ENCODE measurements around the gene MSMP.

The MSMP gene

GRCh38 chr9:35719546-35719945 lies 34.5 kb downstream of the MSMP start:
- no peak for DNase-seq (ENCODE audit: low spot score)

- no peak for DNase-seq (ENCODE audit: low spot score)
Measured at GRCh38 chr9:35718721-35719511, 35.2 kb downstream of the MSMP start.

GRCh38 chr9:35717132-35717870 lies 36.8 kb downstream of the MSMP start:
- no peak for DNase-seq (ENCODE audit: low spot score)

- DNase-seq (ENCODE audit: low spot score): no peak
Measured at GRCh38 chr9:35716230-35716629, 37.8 kb downstream of the MSMP start.

GRCh38 chr9:35714579-35715252 lies 39.4 kb downstream of the MSMP start:
- DNase-seq (ENCODE audit: low spot score): no peak

- DNase-seq (ENCODE audit: low spot score): no peak
Measured at GRCh38 chr9:35714123-35714522, 40.0 kb downstream of the MSMP start.

GRCh38 chr9:35713578-35713977 lies 40.5 kb downstream of the MSMP start:
- DNase-seq (ENCODE audit: low spot score): no peak

GRCh38 chr9:35712762-35713400 lies 41.2 kb downstream of the MSMP start:
- no peak for DNase-seq (ENCODE audit: low spot score)

- no peak for DNase-seq (ENCODE audit: low spot score)
Measured at GRCh38 chr9:35711501-35712428, 42.3 kb downstream of the MSMP start.

GRCh38 chr9:35710818-35711500 lies 43.1 kb downstream of the MSMP start:
- no peak for DNase-seq (ENCODE audit: low spot score)

- no peak for DNase-seq (ENCODE audit: low spot score)
Measured at GRCh38 chr9:35708146-35708545, 45.9 kb downstream of the MSMP start.

GRCh38 chr9:35706951-35707350 lies 47.1 kb downstream of the MSMP start:
- DNase-seq (ENCODE audit: low spot score): no peak

- no peak for DNase-seq (ENCODE audit: low spot score)
Measured at GRCh38 chr9:35705836-35706430, 48.1 kb downstream of the MSMP start.

- DNase-seq (ENCODE audit: low spot score): no peak
Measured at GRCh38 chr9:35705372-35705771, 48.7 kb downstream of the MSMP start.

- no peak for DNase-seq (ENCODE audit: low spot score)
Measured at GRCh38 chr9:35703906-35704672, 50.0 kb downstream of the MSMP start.

Data from CD4-positive, alpha-beta T cell treated with Interleukin-15 for 4 hours (primary cell).